Left forelimb (tissue), 1 donor: Measurements from ENCODE around the gene ZNF275.
"Not testable (repeated sequence)": the region's sequence is repeated elsewhere in the genome, so short reads cannot be mapped to it uniquely, and the experiment has no call there.

Source experiments
- DNase-seq: peaks from one replicate; pipeline ENCODE4 v3.0.0-alpha.2; 2018; ENCODE audit warnings: low spot score

Gene ZNF275

DNA sequence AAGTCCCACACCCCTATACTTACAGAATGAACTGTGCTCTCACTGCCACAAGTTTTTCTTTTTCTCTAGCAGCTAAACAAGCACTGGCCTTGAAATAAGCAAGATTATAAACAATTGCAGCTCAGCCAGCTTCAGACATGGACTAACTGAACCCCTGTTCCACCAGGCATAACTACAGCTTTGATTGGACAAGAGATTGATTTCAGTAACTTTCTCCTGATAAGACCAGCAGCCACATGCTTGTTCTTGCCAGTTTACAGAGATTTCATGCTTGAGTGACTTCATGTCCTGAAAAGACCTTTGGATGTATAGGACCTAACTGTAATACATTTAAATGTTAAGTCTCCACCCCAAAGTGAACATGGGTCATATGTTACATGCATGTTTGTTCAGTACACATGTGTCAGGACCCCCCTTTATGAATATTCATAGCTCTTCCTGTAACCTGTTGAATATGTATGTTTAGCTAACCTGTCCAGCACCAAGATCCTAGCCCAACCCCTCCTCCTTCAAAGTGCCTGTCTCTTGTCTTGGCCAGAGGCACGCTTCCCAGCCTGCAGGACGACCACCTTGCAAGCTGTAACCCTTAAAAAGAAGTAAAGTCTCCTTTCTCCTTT lies 27.9 kb downstream of the ZNF275 start:
- no peak for DNase-seq

DNA sequence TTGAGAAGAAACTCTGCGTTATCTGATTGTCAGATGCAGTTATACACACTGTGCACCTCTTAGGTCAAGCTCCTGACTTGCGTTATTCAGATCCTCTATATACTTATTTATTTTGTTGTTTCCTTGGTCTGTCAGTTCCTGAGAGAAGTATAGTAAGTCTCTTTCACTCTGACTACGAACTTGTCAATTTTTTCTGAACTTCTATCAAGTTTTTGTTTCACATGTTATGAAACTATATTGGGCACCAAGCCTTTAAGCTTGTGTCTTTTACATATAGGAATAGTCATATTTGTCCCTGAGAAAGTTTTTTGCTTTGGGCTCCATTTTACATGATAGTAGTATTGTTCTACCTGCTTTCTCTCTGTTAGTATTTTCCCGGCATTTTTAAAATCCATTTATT lies 31.7 kb downstream of the ZNF275 start:
- no peak for DNase-seq

DNA sequence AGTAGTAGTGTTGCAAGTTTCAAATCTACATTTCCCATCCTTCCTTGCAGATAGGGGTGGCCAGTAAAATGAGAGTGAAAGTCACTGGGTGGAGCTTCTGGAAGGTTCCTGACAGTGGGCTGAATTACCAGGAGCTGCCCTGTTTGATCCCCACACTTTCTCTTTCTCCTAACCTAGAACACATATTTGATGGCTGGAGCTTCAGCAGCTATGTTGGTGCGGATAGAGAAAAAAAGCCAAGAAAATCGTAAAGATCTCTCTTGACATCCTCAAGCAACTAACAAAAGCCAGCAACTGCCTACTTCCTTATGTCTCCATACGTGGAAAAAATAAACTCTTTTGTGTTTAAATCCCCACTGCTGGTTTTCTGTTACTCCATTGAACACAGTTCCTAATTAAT lies 32.2 kb downstream of the ZNF275 start:
- no peak for DNase-seq

DNA sequence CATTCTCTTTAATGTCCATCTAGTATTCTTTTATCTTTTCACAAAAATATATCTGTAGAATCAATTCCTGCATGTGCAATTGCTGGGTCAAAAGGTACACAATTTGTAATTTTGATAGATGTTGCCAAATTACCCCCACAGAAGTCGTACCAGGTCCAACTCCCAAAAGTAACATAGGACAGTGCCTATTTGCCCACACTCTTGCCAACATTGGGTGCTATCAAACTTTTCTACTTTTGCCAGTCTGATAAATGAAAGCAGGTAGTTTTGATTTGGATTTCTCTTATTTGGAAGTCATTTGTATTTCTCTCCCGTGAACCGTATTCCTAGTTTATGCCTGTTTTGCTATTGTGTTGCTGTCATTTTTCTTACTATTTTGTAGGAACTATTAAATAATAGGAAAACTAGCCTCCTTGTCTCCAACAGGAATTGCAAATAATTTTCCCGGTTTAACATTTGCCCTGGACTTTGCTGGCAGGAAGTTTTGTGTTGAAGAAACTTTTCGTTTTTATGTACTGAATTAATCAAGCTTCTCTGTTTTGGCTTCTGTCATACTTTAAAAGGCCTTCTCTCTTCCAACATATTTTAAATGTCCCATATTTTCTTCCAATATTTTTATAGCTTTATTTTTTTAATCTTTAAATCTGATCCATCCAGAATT lies 33.1 kb downstream of the ZNF275 start:
- DNase-seq = no peak

DNA sequence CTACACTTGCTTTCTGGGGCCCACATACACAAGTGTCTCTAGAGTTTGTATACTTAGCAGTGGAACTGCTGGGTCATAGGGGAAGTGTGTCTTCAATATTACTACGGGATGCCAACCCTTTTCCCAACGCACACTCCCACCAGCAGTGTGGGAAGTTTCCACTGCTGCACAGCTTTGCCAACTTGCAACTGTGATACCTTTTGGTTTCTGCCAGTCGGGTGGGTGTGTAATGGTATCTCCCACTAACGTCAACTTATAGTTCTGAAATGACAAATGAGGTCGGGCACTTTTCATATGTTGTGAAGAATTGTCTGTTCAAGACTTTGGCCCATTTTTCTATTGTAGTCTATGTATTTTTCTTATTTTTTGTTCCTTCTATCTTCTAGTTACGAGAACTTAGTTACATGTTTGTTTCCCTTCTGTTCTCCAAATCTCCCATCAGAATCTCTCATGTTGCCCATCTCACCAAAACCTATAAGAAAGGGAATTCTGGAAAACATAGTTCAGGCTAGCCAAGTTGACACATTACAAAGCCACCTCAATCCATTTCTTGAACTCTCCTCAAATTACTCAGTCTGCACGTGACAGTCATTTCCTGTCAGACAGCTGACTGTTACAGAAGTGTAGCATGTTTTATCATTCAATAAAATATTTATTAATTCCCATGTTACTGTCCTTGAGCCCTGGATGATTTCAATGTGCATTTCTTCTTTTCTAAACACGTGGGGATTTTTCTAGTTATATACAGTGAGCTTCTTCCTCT lies 36.5 kb downstream of the ZNF275 start:
- no peak for DNase-seq

DNA sequence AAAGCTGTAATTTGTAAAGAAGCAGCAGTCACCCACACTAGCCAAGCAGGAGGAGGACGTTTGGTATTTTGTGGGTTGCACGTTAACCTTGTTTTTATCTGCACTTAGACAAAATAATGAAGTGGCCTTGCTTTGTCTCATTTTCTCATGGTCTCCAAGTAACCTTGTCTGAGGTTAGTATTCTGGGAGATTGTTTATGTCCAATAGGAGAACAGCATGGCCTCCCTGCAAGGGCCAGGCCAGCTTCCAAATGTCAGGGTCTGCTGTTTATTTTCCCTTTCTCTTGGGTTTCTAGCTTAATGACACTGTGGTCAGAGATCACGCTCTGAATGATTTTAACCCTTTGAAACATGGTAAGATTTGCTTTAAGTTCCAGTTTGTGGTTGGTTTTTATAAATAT lies 37.3 kb downstream of the ZNF275 start:
- DNase-seq = no peak

DNA sequence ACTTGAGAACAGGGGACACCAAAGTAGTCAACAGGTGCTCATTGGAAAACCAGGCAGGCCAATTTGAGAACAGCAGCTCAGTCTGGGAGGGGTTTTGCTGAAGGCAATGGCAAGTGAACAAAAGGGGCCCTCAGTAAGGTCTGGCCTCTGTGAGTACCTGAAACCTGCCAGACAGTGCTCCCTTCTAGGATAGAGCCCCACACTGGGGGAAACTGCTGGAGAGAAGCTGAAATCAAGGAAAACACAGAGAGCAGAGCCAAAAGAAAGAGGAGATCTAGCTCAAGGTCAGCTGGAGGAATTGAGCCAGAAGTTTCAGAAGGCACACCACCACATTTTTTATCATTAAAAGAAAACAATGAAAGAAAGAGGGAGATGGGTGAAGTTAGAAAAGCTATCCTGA lies 39.0 kb downstream of the ZNF275 start:
- no peak for DNase-seq

DNA sequence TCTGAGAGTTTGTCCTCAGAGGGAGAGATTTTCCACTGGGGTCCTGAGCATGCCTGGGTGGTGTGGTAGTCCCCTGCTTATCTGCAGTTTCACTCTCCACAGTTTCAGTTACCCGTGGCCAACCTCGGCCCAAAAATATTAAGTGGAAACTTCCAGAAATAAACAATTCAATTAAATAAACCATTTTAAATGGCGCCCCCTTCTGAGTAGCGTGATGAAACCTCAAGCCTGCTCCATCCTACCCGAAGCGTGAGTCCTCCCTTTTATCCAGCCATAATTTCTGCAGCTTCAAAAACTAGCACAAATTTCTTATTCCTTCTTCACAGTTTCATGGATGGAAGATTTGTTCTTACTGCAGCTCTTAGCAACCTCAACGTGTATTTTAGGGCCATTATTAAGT lies 40.5 kb downstream of the ZNF275 start:
- DNase-seq = no peak

DNA sequence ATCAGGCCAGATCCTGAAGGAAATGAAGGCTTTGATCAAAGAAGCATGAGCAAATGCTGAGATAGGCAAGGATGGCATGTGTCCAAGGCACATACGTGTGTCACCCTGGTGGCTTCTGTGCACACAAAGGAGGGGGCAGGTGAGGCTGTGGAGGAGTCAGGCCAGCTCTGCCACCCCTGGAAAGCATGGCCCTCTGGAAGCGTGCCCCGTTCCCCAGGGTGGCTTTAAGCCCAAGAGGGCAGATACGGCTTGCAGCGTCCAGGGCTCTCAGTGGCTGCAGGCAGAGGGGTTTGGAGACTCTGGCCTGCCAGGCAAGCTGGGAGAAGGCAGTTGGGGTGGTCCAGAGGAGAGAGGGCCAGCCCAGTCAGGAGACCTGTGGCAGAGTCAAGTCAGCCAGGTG lies 41.6 kb downstream of the ZNF275 start:
- no peak for DNase-seq

DNA sequence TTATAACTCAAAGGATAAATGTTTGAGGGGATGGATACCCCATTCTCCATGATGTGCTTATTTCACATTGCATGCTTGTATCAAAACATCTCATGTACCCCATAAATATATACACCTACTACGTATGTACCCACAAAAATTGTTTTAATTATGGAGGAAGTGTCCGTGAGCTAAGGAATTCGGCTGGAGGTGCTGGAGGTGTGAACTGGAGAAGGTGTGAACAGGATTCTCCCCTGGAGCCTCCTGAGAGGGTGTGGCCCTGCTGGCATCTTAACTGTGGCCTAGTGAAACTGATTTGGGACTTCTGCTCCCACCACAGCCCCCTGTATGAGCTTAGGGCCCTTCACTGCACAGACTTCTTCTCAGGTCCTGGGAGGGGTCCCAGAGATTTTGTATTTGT lies 43.8 kb downstream of the ZNF275 start:
- DNase-seq = no peak

DNA sequence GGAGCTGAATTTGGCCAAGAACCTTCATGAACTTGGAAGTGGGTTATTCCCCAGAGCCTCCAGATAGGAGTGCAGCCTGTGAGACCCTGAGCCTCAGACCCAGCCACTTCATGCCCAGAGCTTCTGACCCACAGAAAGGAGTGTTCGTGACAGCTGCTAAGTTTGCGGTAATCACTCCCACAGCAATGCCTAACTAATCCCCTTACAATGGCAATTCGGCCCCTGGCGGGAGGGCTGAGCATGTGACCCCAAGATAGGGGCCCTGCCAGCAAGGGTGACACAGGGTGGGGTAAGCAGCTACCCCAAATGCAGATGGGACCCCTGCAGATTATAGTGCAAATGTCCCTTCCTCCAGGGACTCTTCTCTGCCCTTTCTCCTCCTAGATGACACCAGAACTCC lies 44.7 kb downstream of the ZNF275 start:
- DNase-seq = no peak

DNA sequence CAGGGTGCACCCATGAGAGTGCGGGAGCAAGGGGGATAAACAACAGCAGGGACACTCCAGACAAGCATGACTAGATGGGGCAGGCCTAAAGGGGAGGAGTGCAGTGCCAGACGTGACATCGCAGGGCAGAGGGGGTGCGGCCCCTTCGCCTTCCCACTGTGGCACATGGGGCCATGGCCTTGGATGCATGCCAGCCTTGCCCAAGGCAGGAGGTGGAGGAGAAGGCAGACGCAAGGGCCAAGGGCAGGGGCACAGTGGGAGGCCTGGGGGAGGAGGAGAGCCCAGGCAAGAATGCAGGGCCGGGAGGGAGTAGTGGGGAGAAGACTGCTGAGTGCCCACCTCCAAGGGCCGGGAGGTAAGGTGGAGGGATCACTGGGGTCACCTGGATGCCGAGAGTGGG lies 45.6 kb downstream of the ZNF275 start:
- no peak for DNase-seq

DNA sequence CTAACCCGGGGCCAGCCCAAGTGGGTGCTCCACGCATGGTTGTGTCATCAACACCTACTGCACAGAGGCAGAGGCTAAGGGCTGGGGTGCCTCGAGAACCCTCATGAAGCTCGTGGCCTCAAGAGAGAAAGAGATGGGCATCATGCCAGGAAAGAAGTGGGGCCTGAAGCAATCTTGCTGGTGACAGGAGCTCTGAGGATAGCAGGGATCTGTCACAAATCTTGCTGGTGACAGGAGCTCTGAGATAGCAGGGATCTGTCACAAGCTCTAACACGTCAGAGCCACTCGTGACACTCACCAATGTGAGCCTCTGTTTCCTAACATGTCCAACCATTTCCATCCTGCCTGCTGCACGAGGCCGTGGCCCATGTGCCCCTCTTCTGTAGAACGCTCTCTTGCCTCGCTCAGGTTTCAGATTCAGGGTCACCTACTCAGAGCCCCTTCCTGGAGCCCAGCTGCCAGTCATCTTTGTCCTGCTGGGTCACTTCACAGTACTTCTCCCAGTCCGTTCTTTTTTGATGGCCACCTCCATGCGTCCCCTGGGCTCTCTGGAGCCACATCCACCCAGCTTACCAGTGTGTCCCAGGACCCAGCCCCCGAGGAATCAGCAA lies 46.1 kb downstream of the ZNF275 start:
- DNase-seq = no peak

DNA sequence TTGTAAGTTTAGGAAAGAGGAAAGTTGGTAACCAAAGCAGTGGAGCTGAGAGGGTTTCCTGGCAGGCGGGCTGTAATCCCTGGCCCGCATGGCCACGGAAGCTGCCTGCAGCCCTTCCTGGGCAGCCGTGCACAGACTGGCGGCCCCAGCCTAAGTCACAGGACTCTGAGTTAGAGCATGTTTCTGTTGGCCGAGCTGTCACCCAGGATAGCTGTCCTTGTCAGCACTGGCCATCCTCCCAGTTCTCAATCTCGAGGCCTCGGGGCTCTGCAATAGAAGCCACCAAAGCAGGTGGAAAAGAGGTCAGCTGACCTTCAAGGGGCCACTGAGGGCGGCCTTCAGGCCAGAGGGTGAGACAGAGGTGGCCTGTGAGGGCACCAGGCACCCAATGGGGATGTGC lies 46.7 kb downstream of the ZNF275 start:
- DNase-seq = no peak

DNA sequence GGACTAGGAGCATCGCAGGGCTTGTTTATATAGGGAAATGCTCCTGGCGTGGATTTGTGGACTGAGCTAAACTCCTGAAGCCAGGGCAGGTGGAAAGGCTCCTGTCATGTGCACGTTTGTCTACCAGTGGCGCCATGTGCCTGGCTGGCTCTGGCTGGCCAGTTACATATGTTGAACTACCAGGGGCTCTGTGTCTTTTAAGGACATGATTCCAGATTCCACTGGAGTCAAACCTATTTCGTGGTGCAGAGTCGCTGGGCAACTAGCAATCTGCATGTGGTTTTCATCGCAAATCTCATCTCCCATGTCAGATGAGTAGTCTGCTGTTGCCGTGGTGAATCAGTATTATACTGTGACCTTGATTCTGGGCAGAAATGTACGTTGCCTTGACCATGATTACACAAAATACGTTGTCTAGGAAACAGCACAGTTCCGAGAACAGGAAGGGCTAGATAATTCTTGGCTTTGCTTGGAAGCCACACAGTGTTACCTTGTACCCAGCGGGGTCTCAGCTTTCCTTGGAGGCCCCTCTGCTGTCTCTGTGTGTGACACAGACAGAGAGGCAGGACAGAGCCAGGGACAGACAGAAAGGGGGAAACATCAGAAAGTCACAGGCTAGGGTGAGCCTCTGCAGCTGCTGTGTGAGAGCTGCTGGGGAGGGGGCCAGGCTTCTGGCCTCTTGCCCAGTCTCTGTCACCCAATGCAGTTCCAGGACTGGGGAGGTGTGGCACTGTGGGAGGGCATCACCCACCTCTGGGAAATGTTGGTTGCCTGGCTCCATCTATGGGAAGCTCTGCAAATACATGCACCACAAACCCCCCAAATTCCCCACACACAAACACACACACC lies 48.0 kb downstream of the ZNF275 start:
- DNase-seq = peak; percentile 75

DNA sequence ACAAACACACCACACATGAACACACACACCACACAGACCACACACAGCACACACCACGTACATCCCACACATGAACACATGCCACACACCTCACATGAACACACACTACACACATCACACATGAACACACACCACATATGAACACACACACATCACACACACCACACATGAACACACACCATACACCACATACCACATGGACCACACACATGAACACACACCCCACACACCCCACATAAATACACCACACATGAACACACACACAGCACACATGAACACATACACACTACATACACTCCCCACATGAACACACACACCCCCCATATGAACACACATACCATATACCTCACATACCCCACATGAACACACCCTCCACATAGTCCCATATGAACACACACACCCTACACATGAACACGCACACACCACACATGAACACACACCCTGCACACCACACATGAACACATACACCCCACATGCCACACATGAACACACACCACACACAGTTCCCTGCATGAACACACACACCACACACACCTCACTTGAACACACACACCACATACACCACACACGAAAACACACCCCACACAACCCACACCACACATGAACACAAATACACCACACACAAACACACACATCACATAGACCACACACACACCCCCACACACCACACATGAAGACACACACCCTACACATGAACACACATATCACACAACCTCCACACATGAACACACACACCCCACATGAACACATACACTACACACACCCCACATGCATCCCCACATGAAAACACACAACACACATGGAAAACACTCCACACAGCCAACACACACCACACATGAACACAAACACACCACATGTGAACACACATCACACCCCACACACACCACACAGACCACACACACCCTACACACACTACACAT lies 48.9 kb downstream of the ZNF275 start:
- DNase-seq = no peak

DNA sequence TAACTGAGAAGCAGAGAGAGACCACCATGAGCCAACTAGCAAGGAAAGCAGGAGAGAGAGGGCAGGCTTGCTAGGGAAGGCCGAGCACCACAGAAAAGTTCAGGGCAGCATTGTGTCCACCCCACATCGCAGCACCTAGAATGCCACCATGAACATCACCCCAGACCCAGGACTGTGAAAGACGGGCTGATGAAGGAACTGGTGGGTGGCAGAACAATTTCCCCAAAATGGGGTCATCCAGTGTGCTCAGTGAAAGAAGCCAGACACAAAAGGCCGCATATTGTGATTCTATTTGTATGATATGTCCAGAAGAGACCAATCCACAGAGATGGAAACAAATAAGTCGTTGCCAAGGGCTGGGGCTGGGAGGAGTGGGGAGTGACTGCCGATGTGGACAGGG lies 50.4 kb downstream of the ZNF275 start:
- no peak for DNase-seq

DNA sequence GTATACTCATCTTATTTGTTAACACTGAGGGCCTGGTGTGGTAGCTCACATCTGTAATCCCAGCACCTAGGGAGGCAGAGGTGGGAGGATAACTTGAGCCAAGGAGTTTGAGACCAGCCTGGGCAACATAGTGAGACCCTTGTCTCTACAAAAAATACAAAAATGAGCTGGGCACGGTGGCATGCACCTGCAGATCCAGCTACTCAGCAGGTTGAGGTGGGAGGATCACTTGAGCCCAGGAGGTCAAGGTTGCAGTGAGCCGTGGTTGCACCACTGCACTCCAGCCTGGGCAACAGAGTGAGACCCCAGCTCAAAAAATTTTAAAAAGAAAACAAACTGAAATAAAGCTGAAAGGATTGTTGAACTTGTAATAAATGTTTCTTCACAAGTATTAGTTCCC lies 51.0 kb downstream of the ZNF275 start:
- DNase-seq = not testable (repeated sequence)

DNA sequence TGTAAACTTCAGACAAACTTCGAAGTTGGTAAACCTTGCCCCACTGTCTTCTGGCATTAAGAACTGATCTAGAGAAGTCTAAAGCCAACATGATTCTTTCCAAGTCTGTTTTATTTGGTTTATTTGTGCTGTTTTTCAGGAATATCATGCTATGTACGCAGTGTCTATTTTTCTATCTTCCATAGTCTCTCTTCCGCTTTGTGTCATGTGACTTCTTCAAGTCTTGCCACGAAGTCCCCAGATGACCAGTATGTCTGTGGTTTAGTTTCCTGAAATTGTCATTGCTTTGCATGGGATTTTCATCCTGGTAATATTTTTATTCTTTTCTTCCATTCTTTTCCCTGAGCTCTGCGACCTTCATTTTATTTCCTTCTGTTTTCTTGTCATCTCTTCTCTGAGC lies 52.1 kb downstream of the ZNF275 start:
- no peak for DNase-seq

DNA sequence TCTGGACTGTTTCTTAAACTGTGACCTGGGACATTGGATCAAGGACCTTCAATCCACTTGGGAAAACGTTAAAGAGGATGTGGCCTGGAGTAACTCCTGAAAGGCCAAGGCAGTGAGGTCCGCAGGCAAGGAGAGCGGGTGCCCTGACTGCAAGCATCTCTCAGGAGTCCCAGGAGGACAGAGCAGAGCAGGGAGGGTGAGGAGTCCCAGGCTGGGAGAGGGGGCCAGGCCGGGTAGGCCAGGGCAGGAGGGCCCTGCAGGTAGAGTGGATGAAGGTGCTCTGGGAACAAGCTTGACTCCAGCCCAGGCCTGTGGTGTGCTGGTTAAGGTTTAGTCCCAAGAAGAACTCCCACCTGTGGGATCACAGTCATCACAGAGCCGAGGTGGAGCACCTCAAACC lies 53.4 kb downstream of the ZNF275 start:
- no peak for DNase-seq
